ENCODE measurements around the gene OPN1LW.

The OPN1LW gene

DNA sequence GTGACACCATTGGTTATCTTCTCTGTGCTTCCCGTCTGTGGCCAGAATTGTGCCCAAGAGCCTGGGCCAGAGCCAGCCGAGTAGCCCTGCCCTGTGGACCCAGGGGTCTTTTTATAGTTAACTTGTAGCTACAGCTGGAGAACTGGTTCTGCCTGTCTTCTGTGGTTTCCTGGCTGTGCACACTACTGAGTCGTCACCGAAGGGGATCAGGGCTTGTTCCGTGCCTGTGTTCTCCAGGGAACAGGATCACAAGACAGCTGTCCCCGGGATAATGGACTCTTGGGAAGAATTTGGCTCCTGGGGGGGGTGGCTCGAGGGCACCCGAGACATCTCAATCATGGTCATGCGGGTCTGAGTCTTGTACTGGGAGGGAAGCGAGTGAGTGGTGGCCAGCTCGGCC lies 22.1 kb upstream of the OPN1LW start:
- no peak for TF ChIP-seq SIN3A (IDR thresholded peaks at IDR 0.05; ENCODE audit: borderline replicate concordance, insufficient read depth, low read length)
- no peak for TF ChIP-seq POLR2AphosphoS5 (IDR thresholded peaks at IDR 0.05; ENCODE audit: low read depth, low read length)

DNA sequence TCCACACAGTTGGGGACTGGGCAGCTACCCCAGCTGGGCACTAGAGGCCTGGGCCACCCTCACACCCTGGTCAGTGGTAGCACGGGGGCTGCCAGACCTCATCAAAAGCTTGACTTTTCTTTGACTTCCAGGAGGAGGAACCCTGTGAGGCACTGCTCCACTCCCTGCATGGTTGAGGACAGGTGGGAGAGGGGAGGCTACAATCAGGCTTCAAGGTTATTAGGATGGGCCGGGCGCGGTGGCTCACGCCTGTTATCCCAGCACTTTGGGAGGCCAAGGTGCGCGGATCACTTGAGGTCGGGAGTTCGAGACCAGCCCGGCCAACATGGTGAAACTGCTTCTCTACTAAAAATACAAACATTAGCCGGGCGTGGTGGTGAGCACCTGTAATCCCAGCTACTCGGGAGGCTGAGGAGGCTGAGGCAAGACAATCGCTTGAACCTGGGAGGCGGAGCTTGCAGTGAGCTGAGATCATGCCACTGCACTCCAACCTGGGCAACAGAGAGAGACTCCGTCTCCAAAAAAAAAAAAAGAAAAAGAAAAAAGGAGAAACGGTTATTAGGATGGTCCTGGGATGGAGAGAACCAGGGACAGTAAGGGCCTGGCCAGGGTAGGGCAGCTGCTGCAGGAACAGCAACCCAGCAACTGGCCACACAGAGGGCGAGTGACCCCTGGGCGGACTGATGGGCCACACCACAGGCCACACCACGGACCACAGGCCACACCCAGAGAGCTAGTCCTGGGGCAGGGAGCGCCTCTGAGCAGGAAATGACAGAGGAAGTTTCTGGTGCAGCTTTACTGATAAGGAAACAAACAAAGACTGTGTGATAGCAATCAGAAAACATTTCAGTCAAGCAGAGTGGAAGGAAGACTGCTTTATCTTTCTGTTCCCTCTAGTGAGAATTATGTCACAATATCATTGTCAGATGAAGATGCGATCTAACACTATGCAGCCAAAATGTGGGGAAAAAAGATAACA lies 20.5 kb upstream of the OPN1LW start:
- TF ChIP-seq TAF1 (IDR thresholded peaks at IDR 0.05; ENCODE audit: borderline replicate concordance, insufficient read depth, low read length), result no peak
- TF ChIP-seq, protein P1, sequence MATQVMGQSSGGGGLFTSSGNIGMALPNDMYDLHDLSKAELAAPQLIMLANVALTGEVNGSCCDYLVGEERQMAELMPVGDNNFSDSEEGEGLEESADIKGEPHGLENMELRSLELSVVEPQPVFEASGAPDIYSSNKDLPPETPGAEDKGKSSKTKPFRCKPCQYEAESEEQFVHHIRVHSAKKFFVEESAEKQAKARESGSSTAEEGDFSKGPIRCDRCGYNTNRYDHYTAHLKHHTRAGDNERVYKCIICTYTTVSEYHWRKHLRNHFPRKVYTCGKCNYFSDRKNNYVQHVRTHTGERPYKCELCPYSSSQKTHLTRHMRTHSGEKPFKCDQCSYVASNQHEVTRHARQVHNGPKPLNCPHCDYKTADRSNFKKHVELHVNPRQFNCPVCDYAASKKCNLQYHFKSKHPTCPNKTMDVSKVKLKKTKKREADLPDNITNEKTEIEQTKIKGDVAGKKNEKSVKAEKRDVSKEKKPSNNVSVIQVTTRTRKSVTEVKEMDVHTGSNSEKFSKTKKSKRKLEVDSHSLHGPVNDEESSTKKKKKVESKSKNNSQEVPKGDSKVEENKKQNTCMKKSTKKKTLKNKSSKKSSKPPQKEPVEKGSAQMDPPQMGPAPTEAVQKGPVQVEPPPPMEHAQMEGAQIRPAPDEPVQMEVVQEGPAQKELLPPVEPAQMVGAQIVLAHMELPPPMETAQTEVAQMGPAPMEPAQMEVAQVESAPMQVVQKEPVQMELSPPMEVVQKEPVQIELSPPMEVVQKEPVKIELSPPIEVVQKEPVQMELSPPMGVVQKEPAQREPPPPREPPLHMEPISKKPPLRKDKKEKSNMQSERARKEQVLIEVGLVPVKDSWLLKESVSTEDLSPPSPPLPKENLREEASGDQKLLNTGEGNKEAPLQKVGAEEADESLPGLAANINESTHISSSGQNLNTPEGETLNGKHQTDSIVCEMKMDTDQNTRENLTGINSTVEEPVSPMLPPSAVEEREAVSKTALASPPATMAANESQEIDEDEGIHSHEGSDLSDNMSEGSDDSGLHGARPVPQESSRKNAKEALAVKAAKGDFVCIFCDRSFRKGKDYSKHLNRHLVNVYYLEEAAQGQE (IDR thresholded peaks at IDR 0.05; ENCODE audit: insufficient read depth in 1 of 2, low read depth in 2 of 2, low read length in 2 of 2), result 0 out of 4 replicates have a peak, but pooled peaks of 1 of the 2 experiments have one; percentile 18
- no peak for TF ChIP-seq POLR2AphosphoS5 (IDR thresholded peaks at IDR 0.05; ENCODE audit: low read depth, low read length)
- peak; percentile 69 for TF ChIP-seq FOXP2 (optimal IDR thresholded peaks at IDR 0.05; ENCODE audit: borderline replicate concordance, extremely low read depth, extremely low read length, insufficient read depth)
- TF ChIP-seq SIN3A (IDR thresholded peaks at IDR 0.05; ENCODE audit: borderline replicate concordance, insufficient read depth, low read length), result no peak

DNA sequence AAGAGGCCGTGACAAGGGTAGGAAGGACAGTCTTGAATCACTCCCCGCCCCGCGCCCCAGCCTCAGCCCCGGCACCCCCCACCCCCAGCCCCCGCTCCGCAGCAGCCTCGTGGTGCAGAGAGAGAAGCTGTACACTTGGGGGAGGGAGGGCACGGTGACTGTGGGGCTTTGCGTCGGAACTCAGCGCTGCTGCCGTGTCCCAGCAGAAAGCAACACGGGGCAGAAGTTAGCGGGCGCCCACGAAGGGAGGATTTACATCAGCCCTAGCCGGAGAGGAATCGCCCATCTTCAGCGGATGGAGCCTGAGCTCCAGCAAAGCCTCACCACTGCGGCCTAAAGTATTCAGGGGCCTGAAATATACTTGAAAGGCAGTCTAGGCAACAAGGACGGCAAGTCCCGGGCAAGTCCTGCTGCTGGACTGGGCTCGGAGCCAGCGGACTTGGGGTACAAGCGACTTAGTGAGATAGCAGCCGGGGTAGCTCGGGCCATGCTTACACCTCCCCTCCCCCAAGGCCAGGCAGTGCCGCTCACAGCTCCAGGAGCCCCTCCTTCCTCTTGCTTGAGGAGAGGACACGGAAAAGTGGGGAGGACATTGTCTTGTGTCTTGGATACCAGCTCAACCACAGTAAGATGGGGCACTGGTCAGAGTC lies 18.5 kb upstream of the OPN1LW start:
- TF ChIP-seq, protein P1 (IDR thresholded peaks at IDR 0.05; ENCODE audit: insufficient read depth in 1 of 2, low read depth in 2 of 2, low read length in 2 of 2), result no peak
- TF ChIP-seq POLR2AphosphoS5 (IDR thresholded peaks at IDR 0.05; ENCODE audit: low read depth, low read length) (no peak), FOXP2 (optimal IDR thresholded peaks at IDR 0.05; ENCODE audit: borderline replicate concordance, extremely low read depth, extremely low read length, insufficient read depth) (no peak), TAF1 (IDR thresholded peaks at IDR 0.05; ENCODE audit: borderline replicate concordance, insufficient read depth, low read length) (no peak), SIN3A (IDR thresholded peaks at IDR 0.05; ENCODE audit: borderline replicate concordance, insufficient read depth, low read length) (no peak)

DNA sequence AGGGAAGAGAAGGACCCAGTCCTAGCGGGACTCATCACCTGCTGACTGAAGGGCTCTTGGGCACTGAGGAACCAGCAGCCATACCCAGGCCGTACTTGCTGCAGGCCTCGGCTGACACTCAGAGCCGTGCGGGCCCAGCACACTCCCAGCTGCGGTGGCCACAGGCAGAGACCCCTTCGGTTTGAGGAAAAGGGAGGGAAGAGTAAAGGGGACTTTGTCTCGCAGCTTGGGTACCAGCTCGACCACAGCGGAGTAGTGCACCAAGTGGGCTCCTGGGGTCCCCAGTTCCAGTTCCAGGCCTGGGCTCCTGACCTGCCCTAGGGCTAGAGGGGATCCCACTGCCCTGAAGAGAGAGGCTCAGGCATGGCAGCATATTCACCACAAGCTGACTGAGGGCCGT lies 17.9 kb upstream of the OPN1LW start:
- TF ChIP-seq TAF1 (IDR thresholded peaks at IDR 0.05; ENCODE audit: borderline replicate concordance, insufficient read depth, low read length), result no peak

DNA sequence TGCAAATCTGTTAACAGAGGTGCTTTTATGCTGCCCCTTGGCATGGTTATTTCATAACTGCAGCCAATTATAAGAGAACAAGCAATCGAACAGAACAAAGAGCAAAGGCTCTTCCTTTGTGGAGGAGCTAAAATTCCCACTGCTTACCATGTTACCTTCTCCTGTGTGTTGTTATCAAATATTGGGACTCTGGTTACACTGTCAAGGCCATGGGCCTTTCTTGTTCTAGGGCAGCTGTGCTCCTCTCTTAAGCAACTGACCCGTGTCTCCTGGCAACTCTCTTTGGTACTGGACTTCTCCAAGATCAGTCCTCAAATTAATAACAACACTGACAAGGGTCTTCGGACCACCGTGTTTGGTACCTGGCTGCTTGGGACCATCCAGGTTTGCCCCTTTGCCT lies 12.1 kb upstream of the OPN1LW start:
- TF ChIP-seq, protein P1 (IDR thresholded peaks at IDR 0.05; ENCODE audit: insufficient read depth in 1 of 2, low read depth in 2 of 2, low read length in 2 of 2), result no peak
- TF ChIP-seq FOXP2 (optimal IDR thresholded peaks at IDR 0.05; ENCODE audit: borderline replicate concordance, extremely low read depth, extremely low read length, insufficient read depth) (no peak), SIN3A (IDR thresholded peaks at IDR 0.05; ENCODE audit: borderline replicate concordance, insufficient read depth, low read length) (no peak), TAF1 (IDR thresholded peaks at IDR 0.05; ENCODE audit: borderline replicate concordance, insufficient read depth, low read length) (no peak), POLR2AphosphoS5 (IDR thresholded peaks at IDR 0.05; ENCODE audit: low read depth, low read length) (no peak)

DNA sequence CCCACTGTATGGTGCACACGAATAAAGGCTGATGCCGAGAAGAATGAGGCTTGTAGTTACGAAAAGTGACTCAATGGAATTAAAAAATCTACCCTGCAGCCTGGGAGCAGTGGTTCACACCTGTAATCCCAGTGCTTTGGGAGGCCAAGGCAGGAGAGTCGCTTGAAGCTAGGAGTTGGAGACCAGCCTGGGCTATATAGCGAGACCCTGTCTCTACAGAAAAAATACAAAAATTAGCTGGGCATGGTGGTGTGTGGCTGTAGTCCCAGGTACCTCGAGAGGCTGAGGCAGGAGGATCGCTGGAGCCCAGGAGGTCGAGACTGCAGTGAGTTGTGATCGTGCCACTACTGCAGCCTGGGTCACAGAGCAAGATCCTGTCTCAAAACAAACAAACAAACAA lies 11.7 kb upstream of the OPN1LW start:
- TF ChIP-seq TAF1 (IDR thresholded peaks at IDR 0.05; ENCODE audit: borderline replicate concordance, insufficient read depth, low read length) (no peak), SIN3A (IDR thresholded peaks at IDR 0.05; ENCODE audit: borderline replicate concordance, insufficient read depth, low read length) (no peak), POLR2AphosphoS5 (IDR thresholded peaks at IDR 0.05; ENCODE audit: low read depth, low read length) (no peak), FOXP2 (optimal IDR thresholded peaks at IDR 0.05; ENCODE audit: borderline replicate concordance, extremely low read depth, extremely low read length, insufficient read depth) (no peak)
- TF ChIP-seq, protein P1 (IDR thresholded peaks at IDR 0.05; ENCODE audit: insufficient read depth in 1 of 2, low read depth in 2 of 2, low read length in 2 of 2), result no peak

Measured in PFSK-1 (cell line).